ENCODE data around the gene SLC45A3. TPM values are rescaled to one million over a fixed set of nuclear protein-coding genes. Genes with fewer than 3 reads are reported as not detected.

SLC45A3 gene
- polyA plus RNA-seq, 1 donor (not counting 4 experiments of a cell fraction or from before 2014, with no cell fraction given): 2.5 TPM

DNA sequence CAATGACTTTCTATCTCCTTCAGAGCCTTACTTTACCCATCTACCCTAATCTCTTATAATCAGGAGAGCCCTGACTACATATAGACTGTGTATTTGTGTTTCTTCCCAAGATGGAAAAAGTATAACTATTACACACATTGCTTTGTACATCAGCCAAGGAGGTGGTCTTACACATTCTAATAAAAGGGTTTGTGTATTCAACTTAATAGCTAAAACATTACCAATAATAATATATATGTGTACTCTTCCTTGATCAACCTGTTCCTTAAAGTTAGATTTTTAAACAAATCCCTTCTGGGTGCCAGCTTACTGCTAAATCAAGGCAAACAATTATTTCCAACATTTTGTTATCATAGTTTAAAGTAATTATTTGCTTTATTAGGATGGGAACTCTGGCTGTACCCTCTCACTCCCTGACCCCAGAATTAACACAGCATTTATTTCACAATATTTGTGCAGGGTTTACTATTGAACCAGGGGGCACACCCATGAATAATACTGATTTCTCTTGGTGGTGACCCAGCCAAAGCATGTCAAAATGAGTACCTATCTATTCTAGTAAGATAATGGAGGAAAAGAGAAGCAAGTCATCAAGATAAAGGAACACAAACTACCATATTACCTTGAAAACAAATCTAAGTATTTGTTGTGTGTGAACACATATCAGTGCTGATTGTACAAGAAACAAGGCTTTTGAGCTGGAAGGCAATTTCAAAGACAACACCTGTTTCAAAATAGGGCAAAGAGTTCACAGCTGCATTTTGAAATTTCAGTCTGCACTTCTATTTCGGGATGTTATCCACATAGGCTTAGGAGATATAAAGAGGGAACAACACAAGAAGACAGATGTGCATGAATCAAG is 30.1 kb upstream of the SLC45A3 start:
- no peak overlapping the region for H3K9ac ChIP-seq (ENCODE audit: control insufficient read depth, extremely low read depth, insufficient read depth, low read length)
- H2AFZ ChIP-seq (ENCODE audit: control insufficient read depth, low read length): no peak overlapping the region
- H3K9me1 ChIP-seq (ENCODE audit: control insufficient read depth, extremely low read depth, insufficient read depth, low read length): no peaks in the 10 kb centered on the region
- H3K27me3 ChIP-seq (ENCODE audit: control insufficient read depth, extremely low read depth, insufficient read depth, low read length): no peaks in the 10 kb centered on the region
- no peaks in the 10 kb centered on the region for H4K20me1 ChIP-seq (ENCODE audit: control insufficient read depth, extremely low read depth, insufficient read depth, low read length)
- FAIRE-seq (no peak), DNase-seq (ENCODE audit: low read depth, low spot score) (no peak)
- H3K4me1 ChIP-seq (ENCODE audit: control insufficient read depth, extremely low read depth, insufficient read depth, low read length): no peaks in the 10 kb centered on the region
- H3K4me2 ChIP-seq (ENCODE audit: control insufficient read depth, extremely low read depth, insufficient read depth, low read depth, low read length): no peak overlapping the region
- no peak overlapping the region for H3K4me3 ChIP-seq (ENCODE audit: control insufficient read depth in 2 of 3, extremely low read depth in 1 of 3, insufficient read depth in 2 of 3, low read depth in 1 of 3, low read length in 3 of 3)
- no peak overlapping the region for H3K27ac ChIP-seq (ENCODE audit: control insufficient read depth, insufficient read depth, low read length)
- no peak for TF ChIP-seq EZH2 (IDR thresholded peaks at IDR 0.05; ENCODE audit: low read length)
- TF ChIP-seq, protein P1, sequence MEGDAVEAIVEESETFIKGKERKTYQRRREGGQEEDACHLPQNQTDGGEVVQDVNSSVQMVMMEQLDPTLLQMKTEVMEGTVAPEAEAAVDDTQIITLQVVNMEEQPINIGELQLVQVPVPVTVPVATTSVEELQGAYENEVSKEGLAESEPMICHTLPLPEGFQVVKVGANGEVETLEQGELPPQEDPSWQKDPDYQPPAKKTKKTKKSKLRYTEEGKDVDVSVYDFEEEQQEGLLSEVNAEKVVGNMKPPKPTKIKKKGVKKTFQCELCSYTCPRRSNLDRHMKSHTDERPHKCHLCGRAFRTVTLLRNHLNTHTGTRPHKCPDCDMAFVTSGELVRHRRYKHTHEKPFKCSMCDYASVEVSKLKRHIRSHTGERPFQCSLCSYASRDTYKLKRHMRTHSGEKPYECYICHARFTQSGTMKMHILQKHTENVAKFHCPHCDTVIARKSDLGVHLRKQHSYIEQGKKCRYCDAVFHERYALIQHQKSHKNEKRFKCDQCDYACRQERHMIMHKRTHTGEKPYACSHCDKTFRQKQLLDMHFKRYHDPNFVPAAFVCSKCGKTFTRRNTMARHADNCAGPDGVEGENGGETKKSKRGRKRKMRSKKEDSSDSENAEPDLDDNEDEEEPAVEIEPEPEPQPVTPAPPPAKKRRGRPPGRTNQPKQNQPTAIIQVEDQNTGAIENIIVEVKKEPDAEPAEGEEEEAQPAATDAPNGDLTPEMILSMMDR (optimal IDR thresholded peaks at IDR 0.05 in 1 of 3, IDR thresholded peaks at IDR 0.05 in 1 of 3, conservative IDR thresholded peaks at IDR 0.05 in 1 of 3; ENCODE audit: extremely low read depth in 1 of 3, insufficient read depth in 2 of 3, low read length in 3 of 3): no peak
- no peaks in the 10 kb centered on the region for H3K79me2 ChIP-seq (ENCODE audit: control insufficient read depth, insufficient read depth, low read length)
- H3K9me3 ChIP-seq (ENCODE audit: control insufficient read depth, low read depth, low read length): no peaks in the 10 kb centered on the region
- dilution Hi-C loops (cut with MboI; ENCODE audit: extremely low pct_ligation_motif_present, low sequenced_read_pairs): no loop called here
- H3K36me3 ChIP-seq (ENCODE audit: control insufficient read depth in 2 of 2, extremely low read depth in 1 of 2, insufficient read depth in 2 of 2, low read length in 2 of 2): peaks cover 9 to 24% of the 10 kb centered on the region in 2 experiments

DNA sequence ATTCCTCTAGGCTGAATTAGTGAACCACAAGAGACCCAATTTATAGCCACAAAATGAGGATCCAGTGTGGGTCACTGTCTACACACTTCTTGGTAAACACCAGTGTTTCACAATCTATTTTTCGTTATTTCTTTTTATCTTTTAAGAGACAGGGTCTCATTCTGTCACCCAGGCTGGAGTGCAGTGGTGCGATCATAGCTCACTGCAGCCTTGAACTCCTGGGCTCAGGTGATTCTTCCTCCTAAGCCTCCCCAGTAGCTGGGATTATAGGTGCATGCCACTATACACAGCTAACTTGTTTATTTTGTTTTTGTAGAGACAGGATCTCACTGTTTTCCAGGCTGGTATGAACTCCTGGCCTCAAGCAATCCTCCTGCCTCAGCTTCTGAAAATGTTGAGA is 29.3 kb upstream of the SLC45A3 start:
- TF ChIP-seq EZH2 (IDR thresholded peaks at IDR 0.05; ENCODE audit: low read length): no peak
- TF ChIP-seq, protein P1 (optimal IDR thresholded peaks at IDR 0.05 in 1 of 3, IDR thresholded peaks at IDR 0.05 in 1 of 3, conservative IDR thresholded peaks at IDR 0.05 in 1 of 3; ENCODE audit: extremely low read depth in 1 of 3, insufficient read depth in 2 of 3, low read length in 3 of 3): no peak
- no peaks in the 10 kb centered on the region for H3K4me1 ChIP-seq (ENCODE audit: control insufficient read depth, extremely low read depth, insufficient read depth, low read length)
- H3K9ac ChIP-seq (ENCODE audit: control insufficient read depth, extremely low read depth, insufficient read depth, low read length): no peak overlapping the region
- FAIRE-seq: no peak
- no peak overlapping the region for H2AFZ ChIP-seq (ENCODE audit: control insufficient read depth, low read length)
- H3K4me3 ChIP-seq (ENCODE audit: control insufficient read depth in 2 of 3, extremely low read depth in 1 of 3, insufficient read depth in 2 of 3, low read depth in 1 of 3, low read length in 3 of 3): no peak overlapping the region
- no peaks in the 10 kb centered on the region for H3K9me3 ChIP-seq (ENCODE audit: control insufficient read depth, low read depth, low read length)
- no peak overlapping the region for H3K27ac ChIP-seq (ENCODE audit: control insufficient read depth, insufficient read depth, low read length)
- no peak overlapping the region for H3K4me2 ChIP-seq (ENCODE audit: control insufficient read depth, extremely low read depth, insufficient read depth, low read depth, low read length)
- H4K20me1 ChIP-seq (ENCODE audit: control insufficient read depth, extremely low read depth, insufficient read depth, low read length): no peaks in the 10 kb centered on the region
- H3K27me3 ChIP-seq (ENCODE audit: control insufficient read depth, extremely low read depth, insufficient read depth, low read length): no peaks in the 10 kb centered on the region
- H3K36me3 ChIP-seq (ENCODE audit: control insufficient read depth in 2 of 2, extremely low read depth in 1 of 2, insufficient read depth in 2 of 2, low read length in 2 of 2): peaks cover 8 to 27% of the 10 kb centered on the region in 2 experiments
- dilution Hi-C loops (cut with MboI; ENCODE audit: extremely low pct_ligation_motif_present, low sequenced_read_pairs): no loop called here
- H3K79me2 ChIP-seq (ENCODE audit: control insufficient read depth, insufficient read depth, low read length): no peaks in the 10 kb centered on the region
- no peak for DNase-seq (ENCODE audit: low read depth, low spot score)
- H3K9me1 ChIP-seq (ENCODE audit: control insufficient read depth, extremely low read depth, insufficient read depth, low read length): no peaks in the 10 kb centered on the region

All from keratinocyte (primary cell).